ENCODE data around the gene RIOK2. TPM values are rescaled to one million over a fixed set of nuclear protein-coding genes. Genes with fewer than 3 reads are reported as not detected.

RIOK2 gene
- total RNA-seq, 2 donors from 2014 or later, result 27.3 to 37.7 TPM

DNA sequence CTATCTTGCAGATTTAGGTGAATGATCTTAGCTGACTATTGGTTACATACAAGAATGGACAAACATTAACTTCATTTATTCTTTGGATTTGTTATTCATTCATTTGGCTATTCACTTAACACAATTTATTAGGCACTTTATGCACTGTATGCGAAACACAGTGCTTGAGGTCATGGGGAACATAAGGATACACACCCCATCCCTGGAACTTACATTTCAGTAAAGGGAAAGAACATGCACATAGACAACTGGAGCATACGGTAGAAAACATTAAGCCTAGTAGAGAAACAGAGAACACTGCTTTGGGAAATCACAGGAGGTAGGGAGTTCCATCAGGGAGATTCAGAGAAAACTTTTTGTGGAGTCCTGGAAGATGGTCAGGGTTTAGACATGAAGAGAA lies 62.9 kb downstream of the RIOK2 start:
- DNase-seq, result no peak
- no peak overlapping the region for H3K4me3 Mint-ChIP-seq
- Histone ChIP-seq H3K4me3 (ENCODE audit: low read length) (no peak overlapping the region), H3K27me3 (ENCODE audit: control insufficient read depth, insufficient read depth, low read length, poor library complexity, severe bottlenecking) (no peaks in the 10 kb centered on the region), H3K9me3 (ENCODE audit: control insufficient read depth, low read length) (no peaks in the 10 kb centered on the region), H3K36me3 (ENCODE audit: control insufficient read depth, insufficient read depth, low read length) (no peaks in the 10 kb centered on the region), H3K4me1 (ENCODE audit: control insufficient read depth, insufficient read depth, low read length) (no peaks in the 10 kb centered on the region), H3K27ac (ENCODE audit: low read depth, low read length) (no peak overlapping the region), H3K9ac (ENCODE audit: extremely low read depth, low read length, poor library complexity, severe bottlenecking) (no peak overlapping the region)
- WGBS, 2 experiments (ENCODE audit: insufficient coverage in 1 of 2, insufficient read length in 1 of 2), result 86 to 100% methylated on average over 2 of the region's 2 CpGs
- H3K4me1 Mint-ChIP-seq, result peaks cover 2% of the 10 kb centered on the region
- no peaks in the 10 kb centered on the region for H3K27me3 Mint-ChIP-seq (ENCODE audit: insufficient read depth)
- no peaks in the 10 kb centered on the region for H3K9me3 Mint-ChIP-seq
- no peak overlapping the region for H3K27ac Mint-ChIP-seq
- no peaks in the 10 kb centered on the region for H3K36me3 Mint-ChIP-seq (ENCODE audit: low read depth)
- TF ChIP-seq, protein P1, sequence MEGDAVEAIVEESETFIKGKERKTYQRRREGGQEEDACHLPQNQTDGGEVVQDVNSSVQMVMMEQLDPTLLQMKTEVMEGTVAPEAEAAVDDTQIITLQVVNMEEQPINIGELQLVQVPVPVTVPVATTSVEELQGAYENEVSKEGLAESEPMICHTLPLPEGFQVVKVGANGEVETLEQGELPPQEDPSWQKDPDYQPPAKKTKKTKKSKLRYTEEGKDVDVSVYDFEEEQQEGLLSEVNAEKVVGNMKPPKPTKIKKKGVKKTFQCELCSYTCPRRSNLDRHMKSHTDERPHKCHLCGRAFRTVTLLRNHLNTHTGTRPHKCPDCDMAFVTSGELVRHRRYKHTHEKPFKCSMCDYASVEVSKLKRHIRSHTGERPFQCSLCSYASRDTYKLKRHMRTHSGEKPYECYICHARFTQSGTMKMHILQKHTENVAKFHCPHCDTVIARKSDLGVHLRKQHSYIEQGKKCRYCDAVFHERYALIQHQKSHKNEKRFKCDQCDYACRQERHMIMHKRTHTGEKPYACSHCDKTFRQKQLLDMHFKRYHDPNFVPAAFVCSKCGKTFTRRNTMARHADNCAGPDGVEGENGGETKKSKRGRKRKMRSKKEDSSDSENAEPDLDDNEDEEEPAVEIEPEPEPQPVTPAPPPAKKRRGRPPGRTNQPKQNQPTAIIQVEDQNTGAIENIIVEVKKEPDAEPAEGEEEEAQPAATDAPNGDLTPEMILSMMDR (conservative IDR thresholded peaks at IDR 0.05), result no peak

DNA sequence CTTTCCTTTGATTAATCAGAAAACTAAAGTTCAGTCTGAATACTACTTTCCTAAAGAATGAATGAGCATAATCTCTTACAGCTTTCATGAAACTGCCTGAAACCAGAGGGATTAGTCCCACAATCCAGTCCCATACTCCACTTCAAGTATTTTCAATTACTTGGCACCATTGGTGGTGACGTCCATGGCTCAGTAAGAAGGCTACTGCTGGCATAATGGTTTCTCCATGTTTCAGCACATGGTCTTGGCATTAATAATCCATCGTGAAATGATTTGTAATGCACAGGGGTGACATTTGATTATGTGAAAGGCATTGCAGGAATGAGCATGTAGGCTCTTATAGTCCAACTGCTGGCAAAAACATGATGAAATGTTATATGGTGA lies 64.0 kb downstream of the RIOK2 start:
- Mint-ChIP-seq H3K27ac (no peak overlapping the region), H3K4me3 (no peak overlapping the region), H3K4me1 (no peaks in the 10 kb centered on the region), H3K36me3 (ENCODE audit: low read depth) (no peaks in the 10 kb centered on the region), H3K27me3 (ENCODE audit: insufficient read depth) (no peaks in the 10 kb centered on the region), H3K9me3 (no peaks in the 10 kb centered on the region)
- H3K27me3 ChIP-seq (ENCODE audit: control insufficient read depth, insufficient read depth, low read length, poor library complexity, severe bottlenecking), result no peaks in the 10 kb centered on the region
- TF ChIP-seq, protein P1 (conservative IDR thresholded peaks at IDR 0.05), result no peak
- no peak overlapping the region for H3K4me3 ChIP-seq (ENCODE audit: low read length)
- no peaks in the 10 kb centered on the region for H3K4me1 ChIP-seq (ENCODE audit: control insufficient read depth, insufficient read depth, low read length)
- no peak overlapping the region for H3K9ac ChIP-seq (ENCODE audit: extremely low read depth, low read length, poor library complexity, severe bottlenecking)
- no peak overlapping the region for H3K27ac ChIP-seq (ENCODE audit: low read depth, low read length)
- H3K36me3 ChIP-seq (ENCODE audit: control insufficient read depth, insufficient read depth, low read length), result no peaks in the 10 kb centered on the region
- H3K9me3 ChIP-seq (ENCODE audit: control insufficient read depth, low read length), result no peaks in the 10 kb centered on the region
- DNase-seq, result no peak
- WGBS, 2 experiments (ENCODE audit: insufficient coverage in 1 of 2, insufficient read length in 1 of 2), result 90 to 92% methylated on average over 1 to 2 of the region's 2 CpGs

DNA sequence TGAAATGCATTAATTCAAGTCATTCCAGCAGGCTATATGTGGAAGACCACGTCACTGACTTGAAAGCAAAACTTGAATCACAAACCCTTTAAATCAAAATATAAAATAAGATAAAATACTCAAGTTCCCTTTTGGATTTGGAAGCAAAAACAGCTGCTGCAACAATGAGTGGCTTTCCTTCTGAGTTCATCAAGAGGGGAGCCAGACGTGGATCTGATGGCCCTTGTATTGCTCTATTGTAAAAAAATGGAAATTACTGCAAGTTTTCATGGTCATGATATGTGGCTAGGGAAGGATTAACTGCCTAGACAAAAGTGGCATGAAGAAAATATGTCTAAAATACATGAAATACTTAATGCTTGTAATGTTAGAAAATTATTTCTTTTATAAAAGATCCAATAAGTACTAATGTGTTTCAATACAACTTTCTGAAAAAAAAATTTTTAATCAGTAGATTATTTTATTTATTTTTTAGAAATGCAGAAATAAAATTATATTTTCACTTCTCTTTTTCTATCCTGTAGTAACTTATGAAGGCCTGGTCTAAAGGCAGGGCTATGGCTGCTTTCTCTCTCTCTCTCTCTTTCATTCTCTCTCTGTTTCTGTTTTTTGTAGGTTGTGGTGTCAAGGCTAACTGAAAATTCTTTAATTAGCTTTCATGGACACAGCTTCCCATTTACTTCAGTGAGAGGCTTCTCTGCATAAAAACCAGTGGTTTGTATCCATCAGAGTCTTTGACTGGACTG lies 64.6 kb downstream of the RIOK2 start:
- H3K9me3 Mint-ChIP-seq, result no peaks in the 10 kb centered on the region
- no peaks in the 10 kb centered on the region for H3K4me1 ChIP-seq (ENCODE audit: control insufficient read depth, insufficient read depth, low read length)

More for the DNA sequence above, 64.6 kb downstream of the RIOK2 start:
- H3K27me3 Mint-ChIP-seq (ENCODE audit: insufficient read depth), result no peaks in the 10 kb centered on the region
- no peaks in the 10 kb centered on the region for H3K27me3 ChIP-seq (ENCODE audit: control insufficient read depth, insufficient read depth, low read length, poor library complexity, severe bottlenecking)
- no peaks in the 10 kb centered on the region for H3K36me3 Mint-ChIP-seq (ENCODE audit: low read depth)
- H3K4me1 Mint-ChIP-seq, result no peaks in the 10 kb centered on the region
- TF ChIP-seq, protein P1 (conservative IDR thresholded peaks at IDR 0.05), result no peak
- WGBS, 2 experiments (ENCODE audit: insufficient coverage in 1 of 2, insufficient read length in 1 of 2), result 89 to 93% methylated on average over 1 to 2 of the region's 2 CpGs
- no peak overlapping the region for H3K27ac ChIP-seq (ENCODE audit: low read depth, low read length)
- H3K4me3 Mint-ChIP-seq, result no peak overlapping the region
- no peaks in the 10 kb centered on the region for H3K9me3 ChIP-seq (ENCODE audit: control insufficient read depth, low read length)
- H3K9ac ChIP-seq (ENCODE audit: extremely low read depth, low read length, poor library complexity, severe bottlenecking), result no peak overlapping the region
- H3K4me3 ChIP-seq (ENCODE audit: low read length), result no peak overlapping the region
- DNase-seq, result no peak
- H3K36me3 ChIP-seq (ENCODE audit: control insufficient read depth, insufficient read depth, low read length), result no peaks in the 10 kb centered on the region
- no peak overlapping the region for H3K27ac Mint-ChIP-seq
